IPS-18c (cell line): Measurements from ENCODE around the gene TBX1.
A peak's percentile ranks its signal among the peaks of the same experiment; 100 is the strongest.

Experiments used
- H3K4me3 ChIP-seq: 2 replicates; pipeline ENCODE4 v1.7.0; 2013; ENCODE audit warnings: low read depth, mild to moderate bottlenecking, low read length, moderate library complexity; ENCODE audit not compliant: insufficient read depth
- H3K9me3 ChIP-seq: one replicate; pipeline ENCODE4 v1.6.1; 2013; ENCODE audit warnings: mild to moderate bottlenecking, low read length, moderate library complexity; ENCODE audit not compliant: control insufficient read depth, insufficient read depth

The TBX1 gene

GRCh38 chr22:19745155-19746101, 15.2 kb upstream of the TBX1 start:
- no peak overlapping the region for H3K4me3 ChIP-seq

GRCh38 chr22:19746726-19747125, 13.9 kb upstream of the TBX1 start:
- Histone ChIP-seq H3K9me3 (no peaks in the 10 kb centered on the region), H3K4me3 (no peak overlapping the region)

More at GRCh38 chr22:19745155-19746101, 15.2 kb upstream of the TBX1 start:
- H3K9me3 ChIP-seq, result no peaks in the 10 kb centered on the region

DNA sequence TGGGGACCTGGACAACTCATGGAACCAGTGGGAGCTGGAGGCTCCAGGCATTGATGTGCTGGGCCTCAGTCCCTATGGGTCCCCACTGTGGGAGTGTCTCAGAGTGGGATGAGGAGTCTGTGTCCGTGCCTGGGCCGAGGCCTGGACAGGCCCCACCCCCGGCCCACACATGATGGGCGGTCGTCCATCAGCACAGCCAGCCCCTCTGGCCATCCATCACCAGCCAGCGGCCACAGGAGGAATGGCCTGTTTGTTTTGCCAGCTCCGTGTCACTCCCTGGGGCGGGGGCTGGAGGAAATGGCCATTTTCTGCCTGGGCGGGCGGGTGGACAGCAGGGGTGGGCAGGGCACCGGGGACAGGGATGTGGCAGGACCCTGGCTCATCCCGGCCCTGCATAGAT, 13.0 kb upstream of the TBX1 start:
- H3K9me3 ChIP-seq, result no peaks in the 10 kb centered on the region
- H3K4me3 ChIP-seq, result no peak overlapping the region

GRCh38 chr22:19748139-19748538, 12.4 kb upstream of the TBX1 start:
- Histone ChIP-seq H3K4me3 (no peak overlapping the region), H3K9me3 (no peaks in the 10 kb centered on the region)

DNA sequence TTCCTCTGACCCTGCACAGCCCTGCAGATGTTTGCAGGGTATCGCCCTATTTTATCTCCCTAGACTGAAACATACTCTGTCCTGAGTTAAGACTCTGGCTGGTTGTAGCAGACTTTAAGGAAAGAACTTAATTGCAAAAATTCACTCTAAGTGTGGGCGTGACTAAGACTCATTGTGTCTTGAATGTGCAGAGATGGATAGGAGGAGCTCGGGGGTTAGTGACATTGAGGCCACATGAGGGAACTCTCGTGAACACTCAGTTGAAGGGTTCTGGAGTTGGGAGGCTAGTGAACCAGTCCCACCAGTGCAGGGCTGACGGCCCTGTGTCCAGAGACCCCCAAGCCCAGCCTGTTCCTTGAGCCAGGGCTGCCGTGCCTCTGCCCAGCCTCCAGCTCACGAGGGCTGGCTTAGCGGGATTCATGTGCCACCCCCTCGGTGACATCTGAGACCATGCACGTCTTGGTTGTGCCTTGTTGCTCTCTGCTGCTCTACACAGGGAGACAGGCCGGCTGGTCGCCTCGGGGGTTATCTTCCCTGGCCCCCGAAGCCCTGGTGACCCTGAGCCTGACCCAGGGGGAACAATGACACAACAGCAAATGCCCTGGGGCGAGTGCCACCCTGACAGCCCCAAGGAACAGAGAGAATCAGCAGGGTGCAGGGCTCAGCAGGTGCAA, 11.4 kb upstream of the TBX1 start:
- Histone ChIP-seq H3K9me3 (no peaks in the 10 kb centered on the region), H3K4me3 (no peak overlapping the region)

- Histone ChIP-seq H3K9me3 (no peaks in the 10 kb centered on the region), H3K4me3 (no peak overlapping the region)
Observed at GRCh38 chr22:19749876-19750275, 10.7 kb upstream of the TBX1 start.

DNA sequence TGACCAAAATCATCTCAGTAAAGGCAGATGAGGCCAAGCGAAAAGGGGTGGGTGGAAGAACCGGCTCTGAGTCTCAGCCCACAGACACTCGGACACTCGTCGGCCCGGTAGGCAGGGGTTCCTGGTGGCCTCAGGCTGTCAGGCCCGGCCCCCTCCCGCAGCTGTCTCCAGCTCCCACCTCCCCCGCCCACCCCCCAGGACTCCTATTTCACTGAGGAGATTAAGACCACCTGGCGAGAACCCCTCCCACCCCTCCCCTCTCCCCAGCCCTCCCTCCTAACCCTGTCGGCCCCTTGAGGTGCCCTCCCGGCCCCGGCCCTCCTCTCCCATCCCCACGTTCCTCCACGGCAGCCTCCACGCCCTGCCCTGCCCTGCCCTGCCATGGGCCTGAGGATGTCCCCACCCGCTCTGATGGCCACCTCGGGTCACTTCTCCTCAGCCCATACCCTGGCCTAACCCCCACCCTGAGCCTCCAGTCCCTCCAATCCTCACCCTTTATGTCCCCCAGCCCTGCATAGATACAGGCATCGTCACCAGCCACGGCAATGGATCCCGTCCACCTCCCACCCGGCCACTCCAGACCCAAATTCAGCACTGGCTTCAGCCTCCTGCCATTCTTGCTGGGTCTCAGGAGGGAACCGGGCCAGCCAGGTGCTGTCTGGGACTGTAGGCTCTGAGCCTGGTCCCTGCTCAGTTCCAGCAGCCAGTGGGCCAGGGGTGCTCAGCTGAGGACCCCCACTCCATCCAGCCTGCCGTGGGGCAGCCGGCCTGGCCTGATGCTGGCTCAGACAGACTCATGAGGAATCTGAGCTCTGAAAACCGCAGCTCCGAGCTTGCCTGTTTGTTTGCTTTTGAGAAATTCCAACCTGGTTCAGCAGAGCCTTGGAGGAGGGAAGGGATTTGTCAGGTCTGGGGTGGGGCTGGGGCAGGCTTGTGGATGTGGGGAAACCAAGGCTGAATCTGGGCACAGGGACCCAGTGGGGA, 9.8 kb upstream of the TBX1 start:
- Histone ChIP-seq H3K9me3 (no peaks in the 10 kb centered on the region), H3K4me3 (no peak overlapping the region)

- H3K9me3 ChIP-seq, result no peaks in the 10 kb centered on the region
- H3K4me3 ChIP-seq, result no peak overlapping the region
Observed at GRCh38 chr22:19751497-19752245, 8.9 kb upstream of the TBX1 start.

GRCh38 chr22:19753090-19753842, 7.3 kb upstream of the TBX1 start:
- Histone ChIP-seq H3K4me3 (no peak overlapping the region), H3K9me3 (no peaks in the 10 kb centered on the region)

DNA sequence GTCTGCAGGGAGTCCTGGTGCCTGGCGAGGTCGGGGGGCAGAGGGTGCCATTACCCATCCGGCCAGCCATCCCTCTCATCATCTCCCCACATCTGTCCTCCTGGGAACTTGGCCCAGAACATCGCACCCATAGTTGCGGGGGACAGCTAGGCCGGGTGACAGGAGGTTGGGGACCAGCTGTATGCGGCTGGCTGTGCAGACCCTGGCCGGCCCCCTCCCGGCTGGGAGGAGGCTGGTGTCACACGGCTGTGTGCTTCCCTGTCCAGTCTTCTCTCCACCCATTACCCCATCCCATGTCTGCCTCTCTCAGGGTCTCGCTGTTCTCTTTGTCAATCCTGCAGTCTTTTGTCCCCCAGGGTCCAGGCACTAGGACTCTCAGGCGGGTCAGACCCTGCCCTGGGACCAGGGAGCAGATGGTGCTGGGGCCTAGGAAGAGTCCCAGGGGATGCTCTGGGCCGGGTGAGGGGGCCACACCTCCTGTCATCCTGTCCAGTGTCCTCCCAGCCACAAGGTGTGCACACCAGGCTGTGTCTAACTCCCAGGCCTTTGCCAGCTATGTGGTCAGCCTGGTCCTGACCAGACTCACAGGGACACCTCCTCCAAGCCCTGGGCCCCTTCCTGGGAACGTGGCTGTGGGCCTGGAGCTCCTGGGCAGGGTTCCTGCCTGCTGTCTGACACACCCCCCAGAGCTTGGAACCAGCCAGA, 6.4 kb upstream of the TBX1 start:
- H3K4me3 ChIP-seq, result no peak overlapping the region
- H3K9me3 ChIP-seq, result no peaks in the 10 kb centered on the region

DNA sequence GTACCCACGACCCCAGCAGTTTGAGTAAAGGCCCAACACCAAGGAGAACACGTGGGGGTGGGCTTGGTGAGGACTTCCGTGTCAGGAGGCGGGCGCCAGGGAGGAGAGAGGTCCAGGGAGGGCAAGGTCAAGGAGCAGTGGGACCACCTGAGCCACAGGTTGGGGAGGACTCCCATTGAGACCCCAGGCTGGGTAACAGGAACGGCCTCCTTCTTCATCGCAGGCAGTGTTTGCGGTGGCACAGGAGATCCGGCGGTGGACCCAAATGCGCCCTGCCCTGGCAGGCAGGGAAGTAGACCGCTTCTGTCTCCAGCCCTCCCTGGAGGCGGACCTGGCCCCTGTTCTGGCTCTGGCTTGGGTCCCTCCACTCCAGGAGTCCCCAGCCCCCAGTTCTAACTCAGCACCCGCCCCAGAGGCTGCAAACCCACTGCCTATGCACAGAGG, 5.9 kb upstream of the TBX1 start:
- Histone ChIP-seq H3K9me3 (no peaks in the 10 kb centered on the region), H3K4me3 (peak overlapping the region; percentile 24; the same call in 1 of the 2 replicates)

DNA sequence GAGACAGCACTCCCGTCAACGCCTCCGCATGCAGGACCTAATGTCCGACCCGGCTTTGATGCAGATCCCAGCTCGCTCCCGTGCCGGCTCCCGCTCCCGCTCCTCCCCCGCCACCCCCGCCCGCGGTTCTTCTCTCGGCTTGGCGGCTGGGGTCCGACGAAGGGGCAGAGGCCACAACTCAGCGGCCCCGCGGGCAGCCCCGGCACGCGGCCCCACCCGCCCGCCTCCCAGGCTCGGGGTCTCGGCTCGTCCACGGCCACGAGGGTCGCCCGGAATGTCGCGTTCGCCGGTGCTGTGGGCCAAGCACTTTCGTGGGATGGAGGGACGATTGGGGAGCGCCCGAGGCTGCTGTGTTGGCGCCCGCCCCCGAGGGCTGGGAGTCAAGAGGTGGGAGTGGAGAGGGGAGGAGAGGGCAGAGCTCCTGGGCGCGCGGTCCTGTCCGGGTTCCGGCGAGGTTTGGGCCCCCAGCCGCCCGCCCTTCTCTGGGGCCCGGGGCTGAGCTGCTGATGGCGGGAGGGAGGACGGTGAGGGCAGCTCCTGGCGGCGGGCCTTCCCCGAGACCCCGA, 5.3 kb upstream of the TBX1 start:
- H3K9me3 ChIP-seq, result no peaks in the 10 kb centered on the region
- peak overlapping the region; percentile 24; the same call in 1 of the 2 replicates for H3K4me3 ChIP-seq

DNA sequence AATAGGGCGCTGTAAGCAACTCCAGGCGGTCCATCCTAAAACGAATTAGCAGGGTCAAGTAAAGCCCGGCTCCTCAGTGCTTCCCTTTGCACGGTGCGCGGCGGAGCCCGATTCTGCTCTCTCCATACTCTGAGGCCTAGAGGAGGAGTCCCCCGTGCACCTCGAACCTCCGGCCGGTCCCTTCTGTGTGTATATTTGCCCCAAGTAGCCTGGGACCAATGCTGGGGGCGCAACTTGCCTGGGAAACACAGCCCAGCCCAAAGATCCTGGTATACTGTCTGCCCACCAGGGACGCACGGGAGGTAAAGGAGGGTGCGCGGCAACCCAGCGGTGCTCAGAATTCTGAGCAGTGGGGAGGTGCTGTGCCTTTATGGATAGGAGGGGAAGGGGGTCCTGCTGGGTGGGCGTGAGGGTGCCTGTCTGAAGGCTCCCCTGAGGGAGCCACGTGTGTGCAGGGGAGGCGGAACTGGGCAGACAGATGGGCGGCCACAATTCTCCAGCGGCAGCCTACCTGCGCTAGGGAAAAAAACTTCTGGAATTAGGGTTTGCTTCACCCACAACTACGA, 4.8 kb upstream of the TBX1 start:
- no peaks in the 10 kb centered on the region for H3K9me3 ChIP-seq
- peak overlapping the region; percentile 24; the same call in 1 of the 2 replicates for H3K4me3 ChIP-seq

GRCh38 chr22:19756288-19757128, 4.1 kb upstream of the TBX1 start:
- Histone ChIP-seq H3K9me3 (no peaks in the 10 kb centered on the region), H3K4me3 (peak overlapping the region; percentile 24; the same call in 1 of the 2 replicates)
